Activated CD4-positive, CD25-positive, alpha-beta regulatory T cell (primary cell): ENCODE measurements around the gene SF3B5.
A peak's percentile ranks its signal among the peaks of the same experiment; 100 is the strongest.
"Not testable (repeated sequence)": the region's sequence is repeated elsewhere in the genome, so short reads cannot be mapped to it uniquely, and the experiment has no call there.

Experiments
- DNase-seq, 4 experiments: peaks; one replicate each; lab custom pipeline; 2025; lab: John Stamatoyannopoulos, UW

The SF3B5 gene

DNA sequence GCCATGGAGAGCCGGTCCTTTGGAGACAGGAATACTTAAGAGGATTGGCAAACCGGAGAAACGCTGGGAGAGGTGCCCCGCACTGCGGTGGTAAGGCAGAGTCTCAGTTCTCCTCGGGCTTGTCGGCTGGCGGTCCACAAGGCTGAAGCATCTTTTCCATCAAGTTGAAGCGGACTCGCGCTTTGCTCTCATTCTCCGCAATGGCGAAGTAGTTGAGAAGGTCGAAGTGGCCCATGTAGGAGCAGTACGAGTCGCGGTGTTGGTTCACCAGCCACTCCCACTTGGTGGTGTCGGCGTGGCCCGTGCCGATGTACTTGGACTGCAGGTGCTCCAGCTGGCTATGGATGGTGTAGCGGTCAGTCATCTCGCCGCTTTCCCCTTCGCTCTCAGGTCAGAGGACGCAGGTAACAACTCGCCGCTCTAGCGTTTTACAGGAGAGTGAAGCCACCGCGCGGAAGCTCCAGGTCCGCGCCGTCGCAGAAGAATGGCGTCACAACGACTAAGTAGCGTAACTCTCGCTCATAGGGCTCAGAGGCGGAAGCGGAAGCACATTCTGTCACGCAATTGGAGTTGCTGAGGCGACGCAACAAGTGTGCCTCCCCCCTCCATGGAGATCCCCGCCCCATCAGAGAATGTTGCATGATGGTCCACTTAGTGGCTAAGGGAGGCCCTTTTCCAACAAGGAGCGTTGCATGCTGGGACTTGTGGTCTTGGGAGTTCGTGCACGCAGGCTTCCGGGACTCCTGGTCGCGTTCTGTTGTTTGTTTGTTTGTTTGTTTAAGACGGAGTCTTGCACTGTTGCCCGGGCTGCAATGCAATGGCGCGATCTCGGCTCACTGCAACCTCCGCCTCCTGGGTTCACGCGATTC, at the start of gene SF3B5:
SF3B5 (minus strand) TSS at position 440 of the 869 bp plus-strand sequence; CDS start at position 364, 76 bp downstream.
- DNase-seq: peak; percentile 92 to 95 (median 92)

DNA sequence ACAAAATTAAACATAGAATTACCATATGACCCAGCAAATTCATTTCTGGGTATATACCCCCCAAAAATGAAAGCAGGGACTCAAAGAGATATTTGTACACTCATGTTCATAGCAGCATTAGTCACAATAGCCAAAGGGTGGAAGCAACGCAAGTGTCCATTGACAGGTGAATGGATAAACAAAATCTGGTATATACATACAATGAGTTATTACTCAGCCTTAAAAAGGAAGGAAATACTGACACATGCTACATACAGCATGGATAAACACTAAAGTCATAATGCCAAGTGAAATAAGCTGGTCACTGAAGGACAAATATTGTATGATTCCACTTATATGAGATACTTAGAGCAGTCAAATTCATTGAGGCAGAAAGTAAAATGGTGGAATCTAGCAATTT, 49.6 kb upstream of the SF3B5 start:
- no peak for DNase-seq

DNA sequence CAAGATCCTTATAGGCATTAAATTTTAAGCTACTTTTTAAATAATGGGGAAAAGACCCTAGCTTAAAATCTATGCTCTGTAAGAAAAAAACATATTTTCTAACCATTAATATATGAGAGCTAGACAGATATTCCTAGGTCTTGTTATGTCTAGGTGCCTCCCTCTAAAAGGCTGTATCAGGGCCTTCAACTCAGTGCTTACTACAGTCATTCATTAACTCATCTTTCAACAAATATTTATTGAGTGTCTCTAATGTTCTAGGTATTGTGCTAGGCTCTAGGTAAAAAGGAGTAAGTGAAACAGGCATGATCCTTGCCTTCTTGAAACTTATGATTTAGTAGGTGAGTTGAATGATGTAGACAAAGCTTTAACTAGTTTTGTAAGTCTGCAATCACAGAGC, 48.5 kb upstream of the SF3B5 start:
- no peak for DNase-seq

DNA sequence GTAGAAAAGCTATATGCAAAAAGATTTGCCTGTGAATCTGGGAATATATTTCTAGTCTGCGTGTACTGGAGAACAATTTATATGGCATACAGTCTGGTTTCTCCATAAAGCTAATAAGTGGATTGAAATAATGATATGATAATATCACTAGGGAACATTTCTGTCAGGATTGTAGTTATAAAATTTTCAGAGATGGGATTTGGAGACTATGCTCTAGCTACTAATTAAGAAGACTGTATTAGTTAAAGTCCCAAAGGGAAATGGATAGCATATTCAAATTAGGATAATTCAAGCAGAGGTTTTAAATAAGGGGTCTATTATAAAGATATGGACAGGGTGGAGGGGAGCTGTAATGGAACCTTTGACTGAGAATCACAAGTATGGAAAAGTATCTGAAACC, 47.7 kb upstream of the SF3B5 start:
- DNase-seq: no peak

DNA sequence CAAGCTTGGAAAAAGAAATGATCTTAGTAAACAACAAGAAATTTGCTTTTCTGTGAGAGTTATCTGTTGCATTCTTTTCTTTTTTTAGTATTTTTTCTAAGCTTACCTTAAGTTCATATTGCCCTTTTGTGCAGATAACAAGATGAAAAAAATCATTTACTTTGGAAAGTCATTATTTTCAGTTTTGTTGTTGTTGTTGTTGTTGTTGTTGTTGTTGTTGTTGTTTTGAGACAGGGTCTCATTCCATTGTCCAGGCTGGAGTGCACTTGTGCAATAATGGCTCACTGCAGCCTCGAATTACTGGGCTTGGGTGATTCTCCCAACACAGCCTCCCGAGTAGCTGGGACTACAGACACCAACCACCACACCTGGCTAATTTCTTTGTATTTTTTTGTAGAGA, 46.1 kb upstream of the SF3B5 start:
- no peak for DNase-seq

DNA sequence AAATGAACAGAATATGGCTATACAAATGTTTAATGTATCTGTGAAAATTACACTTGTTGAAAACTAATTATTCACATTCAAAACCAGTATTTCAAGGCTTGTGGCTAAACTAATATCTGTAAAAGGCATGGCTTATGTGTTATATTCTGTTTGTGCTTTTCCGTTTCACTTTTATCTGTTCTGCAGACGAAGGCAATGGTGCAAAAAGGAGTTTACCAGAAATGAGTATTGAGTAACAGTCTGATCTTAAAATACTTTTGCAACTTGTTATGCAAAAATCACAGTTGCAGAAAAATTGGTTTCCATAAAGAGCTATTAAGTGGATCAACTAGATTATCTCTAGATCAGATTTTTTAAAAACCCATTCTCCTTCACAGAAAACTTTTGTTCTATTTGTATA, 45.5 kb upstream of the SF3B5 start:
- DNase-seq: no peak

DNA sequence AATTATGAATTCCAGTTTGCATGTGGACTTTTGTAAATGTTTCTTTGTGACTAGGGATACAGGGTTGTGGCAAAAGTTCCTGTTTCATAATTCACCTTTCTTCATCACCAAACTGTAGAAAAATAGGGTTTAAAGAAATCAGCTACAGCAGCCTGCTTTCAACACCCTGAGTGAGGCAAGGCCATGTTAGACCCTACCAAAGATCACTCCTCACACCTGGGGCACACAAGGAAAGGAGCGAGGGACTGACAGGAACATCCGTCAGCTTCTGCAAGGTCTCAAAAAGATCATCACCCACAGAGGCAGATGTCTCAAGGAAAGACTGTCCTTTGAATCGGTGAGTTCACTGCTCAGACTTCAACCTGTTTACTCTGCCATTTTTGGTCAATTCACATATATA, 44.4 kb upstream of the SF3B5 start:
- no peak for DNase-seq

DNA sequence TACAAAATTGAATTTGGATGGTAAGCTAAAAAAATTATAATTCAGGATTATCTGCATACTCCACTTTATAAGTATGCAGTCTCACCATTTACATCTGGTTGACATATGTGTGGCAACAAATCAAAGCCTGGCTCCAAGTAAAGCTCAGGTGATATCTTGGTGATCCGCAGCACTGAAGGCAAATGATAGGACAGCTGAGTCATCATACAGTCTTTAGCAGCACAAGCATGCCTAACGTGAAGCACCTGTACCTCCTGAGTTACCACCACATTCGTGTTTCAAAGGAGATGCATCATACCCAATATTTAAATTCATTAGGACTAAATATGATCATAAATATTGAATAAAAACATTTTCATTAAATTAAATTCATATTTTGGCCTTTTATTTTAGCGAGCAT, 43.2 kb upstream of the SF3B5 start:
- DNase-seq: no peak

DNA sequence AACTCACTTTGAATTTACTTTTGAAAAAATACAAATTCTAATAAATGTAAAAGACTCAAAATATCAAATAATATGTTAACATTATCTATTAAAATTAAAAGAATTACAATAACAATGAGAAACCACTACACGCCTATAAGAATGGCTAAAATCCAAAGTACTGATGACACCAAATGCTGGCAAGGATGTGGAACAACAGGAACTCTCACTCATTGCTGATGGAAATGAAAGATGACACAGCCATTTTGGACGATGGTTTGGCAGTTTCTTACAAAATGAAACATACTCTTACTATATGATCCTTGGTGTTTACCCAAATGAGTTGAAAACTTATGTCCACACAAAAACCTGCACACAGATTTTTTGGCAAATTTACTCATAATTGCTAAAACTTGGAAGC, 39.4 kb upstream of the SF3B5 start:
- DNase-seq: no peak

DNA sequence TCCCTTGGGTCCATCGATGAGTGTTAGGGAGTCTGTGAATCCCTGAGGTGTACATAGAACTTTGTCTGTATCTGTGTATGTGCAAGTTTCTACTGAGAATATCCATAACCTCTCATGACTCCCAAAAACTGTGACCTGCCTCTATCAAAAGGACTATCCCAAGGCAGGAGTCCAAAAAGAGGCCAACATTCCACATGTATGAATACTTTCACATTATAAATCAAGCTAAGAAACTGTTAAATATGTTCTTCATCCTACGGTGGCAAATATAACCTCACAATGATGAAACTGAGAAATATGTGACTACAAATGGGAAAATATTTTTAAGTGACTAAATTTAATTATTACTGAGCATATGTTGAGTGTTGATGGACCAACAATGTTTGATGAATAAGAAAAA, 38.8 kb upstream of the SF3B5 start:
- DNase-seq: no peak

DNA sequence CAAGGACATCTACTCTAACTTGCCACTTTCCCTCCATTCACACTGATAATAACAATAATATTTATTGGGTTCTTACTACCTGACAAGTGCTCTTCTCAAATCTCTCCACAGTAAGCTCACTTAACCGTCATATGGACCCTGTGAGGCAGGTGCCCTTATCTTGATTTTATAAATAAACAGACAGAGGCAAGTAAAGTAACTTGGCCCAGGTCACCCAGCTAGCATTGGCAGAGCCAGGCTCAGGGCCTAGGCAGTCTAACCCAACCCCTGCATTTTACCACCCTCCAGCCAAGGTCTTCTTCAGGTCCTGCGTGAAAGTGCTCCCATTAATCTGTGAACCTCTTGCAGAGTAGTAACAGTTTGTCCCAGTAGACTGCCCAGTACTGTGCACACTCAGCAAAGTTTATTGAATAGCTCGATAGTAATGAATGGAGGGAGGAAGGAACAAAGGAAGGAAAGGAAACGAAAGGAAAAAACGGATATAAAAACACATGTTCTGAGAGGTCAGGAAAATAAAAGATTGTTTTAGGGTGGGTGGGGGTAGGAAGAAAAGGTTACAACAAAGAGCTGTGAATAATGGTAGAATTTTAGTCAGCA, 38.0 kb upstream of the SF3B5 start:
- no peak for DNase-seq

DNA sequence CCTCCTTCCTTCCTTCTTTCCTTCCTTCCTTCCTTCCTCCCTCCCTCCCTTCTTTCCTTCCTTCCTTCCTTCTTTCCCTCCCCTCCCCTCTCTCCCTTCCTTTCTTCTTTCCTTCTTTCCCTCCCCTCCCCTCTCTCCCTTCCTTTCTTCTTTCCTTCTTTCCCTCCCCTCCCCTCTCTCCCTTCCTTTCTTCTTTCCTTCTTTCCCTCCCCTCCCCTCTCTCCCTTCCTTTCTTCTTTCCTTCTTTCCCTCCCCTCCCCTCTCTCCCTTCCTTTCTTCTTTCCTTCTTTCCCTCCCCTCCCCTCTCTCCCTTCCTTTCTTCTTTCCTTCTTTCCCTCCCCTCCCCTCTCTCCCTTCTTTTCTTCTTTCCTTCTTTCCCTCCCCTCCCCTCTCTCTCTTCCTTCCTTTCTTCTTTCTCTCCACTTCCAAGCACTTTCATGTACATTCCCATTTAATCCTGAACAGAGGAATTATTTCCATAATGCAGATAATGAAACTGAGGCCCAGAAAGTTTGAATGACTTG, 36.9 kb upstream of the SF3B5 start:
- DNase-seq: not testable (repeated sequence)

DNA sequence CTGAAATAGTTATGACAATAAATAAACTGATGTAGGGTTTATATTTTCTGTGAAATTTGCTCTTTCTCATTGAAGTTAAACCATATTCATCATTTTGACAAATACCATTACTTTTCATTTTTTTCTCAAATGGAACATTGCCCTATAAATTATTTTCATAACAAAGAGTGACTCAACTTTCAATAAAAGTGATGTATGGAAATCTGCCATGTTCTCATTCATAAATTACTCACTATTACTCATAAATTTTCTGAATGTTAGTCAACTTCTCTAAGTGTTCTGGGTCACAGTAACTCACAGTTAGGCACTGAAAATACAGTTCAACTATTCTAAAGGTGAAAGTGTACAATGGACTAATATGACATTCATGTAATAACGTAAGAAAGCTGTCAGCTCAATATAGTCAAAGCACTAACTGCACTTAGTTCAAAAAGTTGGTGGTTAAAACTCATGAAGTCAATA, 35.9 kb upstream of the SF3B5 start:
- DNase-seq: no peak

DNA sequence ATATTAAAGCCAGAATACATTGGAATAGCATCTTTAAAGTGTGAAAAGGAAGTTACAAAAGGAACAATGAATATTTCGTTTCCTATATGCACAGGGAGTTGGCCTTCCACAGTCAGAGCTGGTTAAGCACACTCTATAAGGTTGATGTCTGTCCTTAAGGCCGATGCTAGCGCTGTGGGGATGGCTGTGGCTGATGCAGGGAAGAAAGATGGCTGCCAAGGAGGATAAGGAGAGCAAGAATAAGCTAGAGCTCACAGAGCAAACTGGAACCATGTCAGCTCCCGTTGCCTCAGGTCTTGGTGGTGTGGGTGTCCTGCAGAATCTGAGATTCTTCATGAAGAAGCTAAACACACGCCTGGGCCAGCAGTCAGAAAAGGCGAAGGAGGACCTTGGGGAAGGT, 34.1 kb upstream of the SF3B5 start:
- no peak for DNase-seq

DNA sequence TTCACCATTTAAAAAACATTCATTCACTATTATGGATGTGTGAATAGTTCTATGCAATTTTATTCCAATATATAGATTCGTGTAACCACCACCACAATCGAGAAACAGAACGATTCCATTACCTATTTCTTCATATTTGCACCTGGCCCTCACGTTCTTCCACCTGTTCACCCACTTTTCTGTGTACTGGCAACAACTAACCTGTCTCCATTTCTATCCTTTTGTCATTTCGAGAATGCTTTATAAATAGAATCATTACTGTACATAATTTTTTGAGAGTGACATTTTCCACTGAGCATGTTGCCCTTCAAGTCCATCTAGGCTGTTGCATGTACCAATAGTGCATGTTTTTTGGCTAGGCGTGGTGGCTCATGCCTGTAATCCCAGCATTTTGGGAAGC, 31.7 kb upstream of the SF3B5 start:
- DNase-seq: no peak

DNA sequence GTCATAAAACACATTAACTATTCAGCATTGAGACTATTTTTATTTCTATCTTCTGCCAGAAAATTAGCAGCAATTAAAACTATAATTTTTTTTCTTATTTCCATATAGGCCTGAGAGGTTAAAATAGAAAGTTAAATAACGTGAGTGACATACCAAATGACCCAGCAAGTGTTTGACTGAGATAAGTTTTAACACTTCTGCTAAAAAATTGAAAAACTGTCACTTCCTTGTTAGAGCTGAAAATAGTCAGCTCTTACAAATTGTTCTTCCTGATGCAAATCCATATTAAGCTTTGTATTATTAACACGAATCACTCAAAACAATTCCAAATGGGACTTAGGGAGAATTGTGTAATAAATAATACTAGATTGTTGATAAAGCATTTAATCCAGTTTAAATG, 28.5 kb upstream of the SF3B5 start:
- DNase-seq: no peak

DNA sequence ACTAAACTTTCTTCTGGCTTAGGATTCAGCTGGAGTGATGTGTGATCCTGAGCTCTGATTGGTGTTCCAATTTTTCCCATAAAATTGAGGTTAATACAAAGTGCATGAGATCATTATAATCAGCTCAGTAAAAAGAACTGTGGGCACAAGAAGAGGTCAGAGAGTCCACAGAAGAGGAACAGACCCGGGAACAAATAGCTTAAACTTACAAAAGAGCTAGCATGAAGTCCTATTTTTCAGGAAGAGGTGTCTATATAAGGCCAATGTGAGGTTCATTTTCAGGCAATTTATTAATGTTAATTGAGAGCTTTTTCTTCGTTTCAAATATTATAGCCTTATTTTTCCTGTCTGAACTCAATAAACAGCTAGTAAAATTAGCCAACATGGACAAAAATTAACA, 28.0 kb upstream of the SF3B5 start:
- no peak for DNase-seq

DNA sequence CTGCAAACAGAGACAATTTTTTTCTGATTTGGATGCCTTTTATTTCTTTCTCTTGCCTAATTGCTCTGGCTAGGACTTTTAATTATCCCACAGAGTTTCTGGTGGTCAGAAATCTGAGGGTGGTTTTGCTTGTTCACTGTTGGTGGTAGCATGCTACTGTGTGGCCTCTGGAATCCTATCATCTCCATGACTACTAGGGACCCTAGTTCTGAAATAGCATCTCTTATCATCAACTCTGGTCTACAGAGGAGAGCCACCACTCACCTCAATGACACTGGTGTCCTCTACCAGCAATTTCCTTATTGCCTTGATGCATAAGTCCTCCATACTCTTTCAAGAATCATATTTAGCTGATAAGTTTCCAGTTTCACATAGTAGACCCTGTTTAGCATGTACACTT, 27.5 kb upstream of the SF3B5 start:
- DNase-seq: no peak

DNA sequence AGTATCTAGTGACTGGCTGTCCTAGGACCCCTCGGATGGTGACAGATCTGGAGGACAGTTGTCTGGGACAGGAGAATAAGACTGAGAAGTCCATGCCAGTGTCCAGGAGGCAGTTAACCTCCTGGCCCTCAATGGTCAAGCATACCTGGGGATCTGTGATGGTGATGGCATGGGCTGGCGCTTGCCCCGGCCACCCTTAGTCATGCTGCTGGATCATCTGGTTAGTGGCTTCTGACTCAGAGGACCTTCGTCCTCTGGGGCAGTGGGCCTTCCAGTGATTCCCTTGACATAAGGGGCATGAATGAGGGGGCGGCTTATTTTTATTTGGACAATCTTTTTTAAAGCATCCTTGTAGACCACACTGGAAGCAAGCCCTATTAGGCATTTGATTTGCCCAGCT, 24.0 kb upstream of the SF3B5 start:
- DNase-seq: no peak

DNA sequence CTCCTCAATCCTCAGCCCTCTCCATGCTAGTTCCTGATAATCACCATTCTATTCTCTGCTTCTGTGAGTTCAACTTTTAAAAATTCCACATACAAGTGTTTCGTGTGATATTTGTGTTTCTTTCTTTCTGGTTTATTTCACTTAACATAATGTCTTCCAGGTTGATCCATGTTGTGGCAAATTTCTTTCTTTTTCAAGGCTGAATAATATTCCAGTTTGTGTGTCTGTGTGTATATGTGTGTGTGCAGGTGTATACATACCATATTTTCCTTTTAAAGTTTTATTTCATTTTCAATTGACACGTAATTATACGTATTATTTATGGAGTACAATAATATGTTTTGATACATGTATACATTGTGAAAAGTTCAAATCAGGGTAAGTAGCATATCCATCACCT, 19.8 kb upstream of the SF3B5 start:
- no peak for DNase-seq

DNA sequence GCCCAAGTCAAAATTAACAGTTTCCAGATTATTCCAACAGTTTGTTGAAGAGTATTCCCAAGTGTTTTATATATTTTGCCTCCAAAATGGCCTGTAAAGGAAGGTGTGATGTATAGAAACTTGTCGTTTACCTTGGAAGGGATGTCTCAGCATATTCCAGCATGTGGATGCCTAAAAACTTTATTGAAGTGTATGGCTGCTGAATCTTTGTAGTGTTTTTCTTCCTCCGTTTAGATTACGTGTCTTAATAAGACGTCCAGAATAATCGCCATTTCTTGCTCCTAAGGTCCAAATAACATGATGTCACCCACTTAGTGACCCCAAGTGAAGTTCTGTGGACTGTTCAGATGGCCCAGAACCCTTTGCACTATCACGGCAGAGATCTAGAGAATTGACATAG, 18.0 kb upstream of the SF3B5 start:
- DNase-seq: no peak

DNA sequence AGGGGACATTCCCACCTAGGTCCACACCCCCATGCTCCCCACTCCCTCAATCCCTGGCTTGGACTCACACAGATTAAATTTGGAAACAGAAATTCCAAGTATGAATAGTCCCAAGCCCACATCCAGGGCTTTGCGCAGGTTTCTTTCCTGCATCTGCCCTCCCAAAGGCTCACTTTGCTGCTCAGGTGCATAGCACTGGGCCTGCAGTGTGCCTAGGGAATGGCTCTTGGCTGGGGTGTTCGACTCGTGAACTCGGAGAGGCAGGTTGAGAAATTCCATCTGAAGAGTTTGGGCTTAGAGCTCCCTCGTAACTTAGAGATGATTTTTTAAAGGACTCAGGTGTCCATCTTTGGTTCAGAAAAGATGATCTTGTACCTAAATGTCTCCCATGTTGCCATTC, 14.8 kb upstream of the SF3B5 start:
- DNase-seq: no peak

DNA sequence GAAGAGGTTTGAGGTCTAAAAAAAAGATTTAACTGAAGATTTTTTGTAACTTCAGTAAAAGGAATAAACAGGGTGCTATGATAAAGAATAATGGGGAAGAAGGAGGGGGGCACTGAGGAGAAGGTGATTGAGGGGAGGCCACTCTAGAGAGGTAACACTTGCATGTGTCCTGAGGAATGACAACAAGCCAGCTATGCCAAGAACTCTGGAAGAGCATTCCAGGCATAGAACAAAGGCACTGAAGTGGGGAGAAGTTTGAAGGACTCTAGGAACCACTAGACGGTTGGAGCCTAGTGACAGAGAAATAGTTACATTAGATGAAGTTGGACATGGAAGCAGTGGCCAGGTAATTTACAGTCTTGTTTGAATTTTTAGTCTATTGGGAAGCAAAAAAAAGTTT, 10.8 kb upstream of the SF3B5 start:
- no peak for DNase-seq
